ENCODE data around the gene BRIP1. TPM values are rescaled to one million over a fixed set of nuclear protein-coding genes. Genes with fewer than 3 reads are reported as not detected.

The BRIP1 gene
- total RNA-seq, 1 donor, result 6.2 TPM

- Histone ChIP-seq H3K27me3 (ENCODE audit: insufficient read depth, low read length) (no peaks in the 10 kb centered on the region), H3K79me2 (ENCODE audit: insufficient read depth, low read length) (no peaks in the 10 kb centered on the region), H3K4me1 (ENCODE audit: insufficient read depth, low read length) (peaks cover 7% of the 10 kb centered on the region), H3K27ac (ENCODE audit: low read depth, low read length) (peak overlapping the region; percentile 47), H4K20me1 (ENCODE audit: insufficient read depth, low read length) (no peaks in the 10 kb centered on the region), H2AFZ (ENCODE audit: low read length) (peak overlapping the region; percentile 41), H3K4me2 (ENCODE audit: insufficient read depth, low read length) (no peak overlapping the region), H3K4me3 (ENCODE audit: insufficient read depth, low read length) (no peak overlapping the region), H3K9me3 (ENCODE audit: low read depth, low read length) (peaks cover 4% of the 10 kb centered on the region), H3K36me3 (ENCODE audit: insufficient read depth, low read length) (peaks cover 4% of the 10 kb centered on the region)
- DNase-seq (ENCODE audit: insufficient read length, low spot score, missing footprints), result no peak
- TF ChIP-seq, protein P1, sequence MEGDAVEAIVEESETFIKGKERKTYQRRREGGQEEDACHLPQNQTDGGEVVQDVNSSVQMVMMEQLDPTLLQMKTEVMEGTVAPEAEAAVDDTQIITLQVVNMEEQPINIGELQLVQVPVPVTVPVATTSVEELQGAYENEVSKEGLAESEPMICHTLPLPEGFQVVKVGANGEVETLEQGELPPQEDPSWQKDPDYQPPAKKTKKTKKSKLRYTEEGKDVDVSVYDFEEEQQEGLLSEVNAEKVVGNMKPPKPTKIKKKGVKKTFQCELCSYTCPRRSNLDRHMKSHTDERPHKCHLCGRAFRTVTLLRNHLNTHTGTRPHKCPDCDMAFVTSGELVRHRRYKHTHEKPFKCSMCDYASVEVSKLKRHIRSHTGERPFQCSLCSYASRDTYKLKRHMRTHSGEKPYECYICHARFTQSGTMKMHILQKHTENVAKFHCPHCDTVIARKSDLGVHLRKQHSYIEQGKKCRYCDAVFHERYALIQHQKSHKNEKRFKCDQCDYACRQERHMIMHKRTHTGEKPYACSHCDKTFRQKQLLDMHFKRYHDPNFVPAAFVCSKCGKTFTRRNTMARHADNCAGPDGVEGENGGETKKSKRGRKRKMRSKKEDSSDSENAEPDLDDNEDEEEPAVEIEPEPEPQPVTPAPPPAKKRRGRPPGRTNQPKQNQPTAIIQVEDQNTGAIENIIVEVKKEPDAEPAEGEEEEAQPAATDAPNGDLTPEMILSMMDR (IDR thresholded peaks at IDR 0.05; ENCODE audit: extremely low read depth, low read depth, low read length), result no peak
Observed at GRCh38 chr17:61694095-61694494, 169.2 kb downstream of the BRIP1 start.

GRCh38 chr17:61689610-61690180 lies 173.6 kb downstream of the BRIP1 start:
- Histone ChIP-seq H3K9me3 (ENCODE audit: low read depth, low read length) (no peaks in the 10 kb centered on the region), H3K27ac (ENCODE audit: low read depth, low read length) (no peak overlapping the region), H3K4me2 (ENCODE audit: insufficient read depth, low read length) (no peak overlapping the region), H4K20me1 (ENCODE audit: insufficient read depth, low read length) (no peaks in the 10 kb centered on the region), H3K4me3 (ENCODE audit: insufficient read depth, low read length) (no peak overlapping the region), H3K27me3 (ENCODE audit: insufficient read depth, low read length) (no peaks in the 10 kb centered on the region), H2AFZ (ENCODE audit: low read length) (peak overlapping the region; percentile 23), H3K79me2 (ENCODE audit: insufficient read depth, low read length) (no peaks in the 10 kb centered on the region), H3K36me3 (ENCODE audit: insufficient read depth, low read length) (peaks cover 7% of the 10 kb centered on the region), H3K4me1 (ENCODE audit: insufficient read depth, low read length) (peaks cover 7% of the 10 kb centered on the region)
- DNase-seq (ENCODE audit: insufficient read length, low spot score, missing footprints), result no peak
- TF ChIP-seq, protein P1 (IDR thresholded peaks at IDR 0.05; ENCODE audit: extremely low read depth, low read depth, low read length), result no peak

GRCh38 chr17:61687769-61688168 lies 175.6 kb downstream of the BRIP1 start:
- H3K4me1 ChIP-seq (ENCODE audit: insufficient read depth, low read length), result no peaks in the 10 kb centered on the region
- TF ChIP-seq, protein P1 (IDR thresholded peaks at IDR 0.05; ENCODE audit: extremely low read depth, low read depth, low read length), result no peak

DNA sequence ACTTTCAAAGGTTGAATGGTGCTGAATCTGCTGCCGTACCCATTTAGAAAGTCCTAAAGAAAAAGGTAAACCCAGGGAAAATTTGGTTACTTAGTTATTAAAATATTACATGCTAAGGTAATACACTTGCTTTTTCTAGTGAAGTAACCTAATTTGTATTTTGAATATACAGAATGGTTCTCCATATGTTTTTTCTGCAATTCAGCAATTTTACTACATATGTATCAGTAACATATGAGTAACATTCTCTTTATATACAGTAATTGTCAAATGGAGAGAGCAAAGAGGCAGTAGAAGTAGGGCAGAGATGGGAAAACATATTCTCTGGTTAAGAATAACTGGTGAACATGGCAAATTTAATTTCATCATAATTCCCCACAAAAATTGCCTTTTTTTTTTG lies 177.2 kb downstream of the BRIP1 start:
- Histone ChIP-seq H4K20me1 (ENCODE audit: insufficient read depth, low read length) (no peaks in the 10 kb centered on the region), H3K79me2 (ENCODE audit: insufficient read depth, low read length) (no peaks in the 10 kb centered on the region), H3K9me3 (ENCODE audit: low read depth, low read length) (no peaks in the 10 kb centered on the region), H3K27me3 (ENCODE audit: insufficient read depth, low read length) (no peaks in the 10 kb centered on the region), H3K36me3 (ENCODE audit: insufficient read depth, low read length) (peaks cover 7% of the 10 kb centered on the region), H3K4me1 (ENCODE audit: insufficient read depth, low read length) (no peaks in the 10 kb centered on the region), H3K4me3 (ENCODE audit: insufficient read depth, low read length) (no peak overlapping the region), H3K27ac (ENCODE audit: low read depth, low read length) (no peak overlapping the region), H2AFZ (ENCODE audit: low read length) (no peak overlapping the region), H3K4me2 (ENCODE audit: insufficient read depth, low read length) (no peak overlapping the region)
- TF ChIP-seq, protein P1 (IDR thresholded peaks at IDR 0.05; ENCODE audit: extremely low read depth, low read depth, low read length), result no peak
- peak; percentile 32 for DNase-seq (ENCODE audit: insufficient read length, low spot score, missing footprints)

More at GRCh38 chr17:61687769-61688168, 175.6 kb downstream of the BRIP1 start:
- DNase-seq (ENCODE audit: insufficient read length, low spot score, missing footprints), result no peak
- Histone ChIP-seq H3K27ac (ENCODE audit: low read depth, low read length) (no peak overlapping the region), H3K79me2 (ENCODE audit: insufficient read depth, low read length) (no peaks in the 10 kb centered on the region), H3K27me3 (ENCODE audit: insufficient read depth, low read length) (no peaks in the 10 kb centered on the region), H4K20me1 (ENCODE audit: insufficient read depth, low read length) (no peaks in the 10 kb centered on the region), H3K9me3 (ENCODE audit: low read depth, low read length) (no peaks in the 10 kb centered on the region), H3K4me2 (ENCODE audit: insufficient read depth, low read length) (no peak overlapping the region), H2AFZ (ENCODE audit: low read length) (no peak overlapping the region), H3K36me3 (ENCODE audit: insufficient read depth, low read length) (peaks cover 7% of the 10 kb centered on the region), H3K4me3 (ENCODE audit: insufficient read depth, low read length) (no peak overlapping the region)
